HG03469 (cell line): ENCODE results near the gene HELQ.

Experiments
- ATAC-seq: cut with Tn5 transposase; IDR thresholded peaks from one replicate; pipeline ENCODE4 v1.9.1; 2021; ENCODE audit warnings: mild to moderate bottlenecking, moderate library complexity, moderate number of reproducible peaks; ENCODE audit not compliant: unreplicated experiment

The HELQ gene

GRCh38 chr4:83371936-83372335 is 83.7 kb downstream of the HELQ start:
- no peak for ATAC-seq

DNA sequence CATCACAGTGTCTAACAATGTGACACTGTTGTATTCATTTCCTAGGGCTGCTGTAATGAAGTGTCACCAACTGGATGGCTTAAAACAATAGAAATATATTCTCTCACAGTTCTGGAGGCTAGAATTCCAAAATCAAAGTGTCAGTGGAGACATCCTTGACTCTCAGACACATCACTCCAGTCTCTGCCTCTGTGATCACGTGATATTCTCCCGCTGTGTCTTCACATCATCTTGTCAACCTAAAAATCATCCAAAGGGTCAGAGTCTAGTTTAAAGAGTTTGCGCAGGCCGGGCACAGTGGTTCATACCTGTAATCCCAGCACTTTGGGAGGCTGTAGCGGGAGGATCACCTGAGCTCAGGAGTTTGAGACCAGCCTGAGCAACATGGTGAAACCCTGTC is 84.4 kb downstream of the HELQ start:
- no peak for ATAC-seq

GRCh38 chr4:83370640-83370906 is 85.0 kb downstream of the HELQ start:
- no peak for ATAC-seq

GRCh38 chr4:83369831-83370639 is 85.6 kb downstream of the HELQ start:
- ATAC-seq = no peak

- ATAC-seq = no peak
Observed at GRCh38 chr4:83364312-83364711, 91.3 kb downstream of the HELQ start.

- ATAC-seq = peak; percentile 63
Observed at GRCh38 chr4:83362492-83363329, 92.9 kb downstream of the HELQ start.

- no peak for ATAC-seq
Observed at GRCh38 chr4:83361416-83362103, 94.1 kb downstream of the HELQ start.

- ATAC-seq = no peak
Observed at GRCh38 chr4:83360018-83360417, 95.6 kb downstream of the HELQ start.

DNA sequence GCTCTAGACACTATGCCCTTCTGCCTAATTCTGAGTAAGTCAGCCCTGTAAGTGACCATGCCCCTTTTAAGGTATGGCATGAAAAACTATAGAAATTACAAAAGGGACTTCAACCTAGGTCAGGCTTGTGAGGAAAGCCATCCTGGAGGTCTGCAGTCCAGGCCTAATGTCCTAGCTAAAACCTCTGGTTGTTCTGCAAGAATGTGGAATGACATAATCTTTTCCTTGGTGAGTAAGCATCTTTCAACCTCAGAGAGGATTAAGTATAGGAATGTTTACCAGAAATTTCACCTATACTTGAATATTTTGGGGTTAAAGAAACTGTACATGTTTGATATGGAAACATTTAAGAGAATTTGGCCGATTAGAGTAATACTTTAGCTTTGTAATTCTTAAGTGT is 97.2 kb downstream of the HELQ start:
- no peak for ATAC-seq
